Measurements from ENCODE around the gene CECR2.
"Not testable (repeated sequence)": the region's sequence is repeated elsewhere in the genome, so short reads cannot be mapped to it uniquely, and the experiment has no call there.

Gene CECR2

DNA sequence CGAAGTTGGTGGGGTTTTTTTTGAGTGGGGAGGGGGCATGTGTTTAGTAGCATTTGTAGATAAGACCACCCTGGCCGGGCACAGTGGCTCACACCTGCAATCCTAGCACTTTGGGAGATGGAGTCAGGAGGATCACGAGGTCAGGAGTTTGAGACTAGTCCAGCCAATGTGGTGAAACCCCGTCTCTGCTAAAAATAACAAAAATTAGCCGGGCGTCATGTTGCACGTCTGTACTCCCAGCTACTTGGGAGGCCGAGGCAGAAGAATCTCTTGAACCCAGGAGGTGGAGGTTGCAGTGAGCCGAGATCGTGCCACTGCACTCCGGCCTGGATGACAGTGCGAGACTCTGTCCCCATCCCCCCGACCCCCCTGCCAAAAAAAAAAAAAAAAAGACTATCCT lies 34.6 kb downstream of the CECR2 start:
- DNase-seq (ENCODE audit: low read depth) = no peak

- no peak for DNase-seq (ENCODE audit: low read depth)
Observed at GRCh38 chr22:17407643-17408042, 38.4 kb downstream of the CECR2 start.

DNA sequence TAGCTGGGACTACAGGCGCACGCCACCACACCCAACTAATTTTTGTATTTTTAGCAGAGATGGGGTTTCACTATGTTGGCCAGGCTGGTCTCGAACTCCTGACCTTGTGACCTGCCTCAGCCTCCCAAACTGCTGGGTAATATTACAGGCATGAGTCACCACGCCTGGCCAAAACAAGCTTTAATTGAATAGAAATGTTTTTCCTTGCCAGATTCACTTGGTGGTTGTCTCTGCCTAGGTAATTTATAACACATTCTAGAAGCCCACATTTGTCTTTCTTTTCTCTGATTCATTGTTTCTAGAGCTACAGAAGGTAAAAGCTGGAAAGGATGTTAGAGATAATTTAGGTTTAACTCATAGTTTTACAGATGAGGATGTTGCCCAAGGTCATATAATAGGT lies 41.3 kb downstream of the CECR2 start:
- DNase-seq (ENCODE audit: low read depth) = no peak

- no peak for DNase-seq (ENCODE audit: low read depth)
Observed at GRCh38 chr22:17411213-17411612, 42.0 kb downstream of the CECR2 start.

GRCh38 chr22:17412232-17412631 lies 43.0 kb downstream of the CECR2 start:
- DNase-seq (ENCODE audit: low read depth) = no peak

- DNase-seq (ENCODE audit: low read depth) = no peak
Observed at GRCh38 chr22:17418890-17419324, 49.6 kb downstream of the CECR2 start.

GRCh38 chr22:17419348-17419747 lies 50.1 kb downstream of the CECR2 start:
- no peak for DNase-seq (ENCODE audit: low read depth)

GRCh38 chr22:17422736-17423343 lies 53.6 kb downstream of the CECR2 start:
- DNase-seq (ENCODE audit: low read depth) = no peak

- DNase-seq (ENCODE audit: low read depth) = no peak
Observed at GRCh38 chr22:17423616-17424015, 54.4 kb downstream of the CECR2 start.

DNA sequence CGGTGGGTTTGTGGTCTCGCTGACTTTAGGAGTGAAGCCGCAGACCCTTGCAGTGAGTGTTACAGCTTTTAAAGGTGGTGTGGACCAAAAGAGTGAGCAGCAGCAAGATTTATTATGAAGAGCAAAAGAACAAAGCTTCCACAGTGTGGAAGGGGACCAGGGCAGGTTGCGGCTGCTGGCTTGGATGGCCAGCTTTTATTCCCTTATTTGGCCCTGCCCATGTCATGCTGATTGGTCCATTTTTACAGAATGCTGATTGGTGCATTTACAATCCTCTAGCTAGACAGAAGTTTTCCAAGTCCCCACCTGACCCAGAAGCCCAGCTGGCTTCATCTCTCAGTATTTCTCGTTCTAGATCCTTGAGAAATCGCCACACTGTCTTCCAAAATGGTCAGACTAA lies 58.3 kb downstream of the CECR2 start:
- DNase-seq (ENCODE audit: low read depth) = not testable (repeated sequence)

DNA sequence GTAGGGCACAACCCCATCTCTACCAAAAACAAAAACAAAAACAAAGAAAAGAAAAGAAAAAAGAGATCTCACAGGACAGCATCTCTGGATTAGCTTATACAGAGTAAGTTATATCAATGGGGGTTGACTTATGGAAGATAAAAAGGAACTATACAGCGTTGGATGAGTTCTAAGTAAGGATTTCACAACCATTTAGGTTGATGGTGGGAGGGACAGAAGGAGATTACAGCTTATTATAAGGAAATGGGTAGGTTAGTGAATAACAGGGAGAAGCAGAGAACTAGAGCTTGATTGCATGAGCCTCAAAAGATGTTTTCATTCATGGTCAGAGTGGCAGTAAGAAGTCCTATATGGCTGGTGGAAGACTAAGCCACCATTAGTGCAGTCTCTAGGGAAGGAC lies 60.3 kb downstream of the CECR2 start:
- no peak for DNase-seq (ENCODE audit: low read depth)

DNA sequence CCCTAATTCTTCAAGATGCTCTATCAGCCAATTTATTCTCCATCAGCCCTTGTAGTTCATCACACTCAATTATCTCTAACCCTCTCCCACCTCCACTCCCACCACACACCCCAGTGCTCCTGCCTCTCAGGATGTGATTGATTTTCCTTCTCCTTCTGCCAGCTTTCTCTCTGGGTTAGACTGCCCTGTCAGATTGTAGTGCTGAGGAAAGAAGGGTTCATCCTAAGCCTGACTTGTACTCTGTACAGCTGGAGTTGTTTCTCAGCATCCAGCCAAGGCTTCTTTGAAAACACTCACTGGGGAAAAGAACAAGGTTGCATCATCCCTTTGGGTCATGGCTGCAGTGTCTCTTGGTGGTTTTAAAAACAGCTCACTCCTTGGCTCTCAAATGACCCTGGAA lies 61.2 kb downstream of the CECR2 start:
- no peak for DNase-seq (ENCODE audit: low read depth)

- no peak for DNase-seq (ENCODE audit: low read depth)
Observed at GRCh38 chr22:17431179-17431578, 61.9 kb downstream of the CECR2 start.

- DNase-seq (ENCODE audit: low read depth) = no peak
Observed at GRCh38 chr22:17434856-17435255, 65.6 kb downstream of the CECR2 start.

DNA sequence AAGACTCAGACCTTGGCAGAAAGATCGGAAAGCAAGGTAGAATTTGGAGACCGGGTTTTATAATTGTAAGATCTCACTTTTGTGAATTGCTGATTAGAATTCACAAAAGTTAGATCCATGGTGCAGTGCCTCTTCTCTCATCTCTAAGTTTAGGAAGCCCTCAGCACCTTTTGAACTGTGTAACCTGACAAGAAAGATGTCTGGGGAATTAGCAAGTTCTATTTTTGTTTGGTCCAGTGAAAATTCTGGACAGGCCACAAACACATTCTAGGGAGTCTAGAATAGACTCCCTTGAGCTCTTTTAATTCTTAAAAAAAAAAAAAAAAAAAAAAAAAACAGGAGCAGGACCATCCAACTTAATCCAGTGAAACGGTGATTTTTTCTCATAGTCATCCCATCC lies 66.1 kb downstream of the CECR2 start:
- DNase-seq (ENCODE audit: low read depth) = no peak

- no peak for DNase-seq (ENCODE audit: low read depth)
Observed at GRCh38 chr22:17436382-17436980, 67.2 kb downstream of the CECR2 start.

DNA sequence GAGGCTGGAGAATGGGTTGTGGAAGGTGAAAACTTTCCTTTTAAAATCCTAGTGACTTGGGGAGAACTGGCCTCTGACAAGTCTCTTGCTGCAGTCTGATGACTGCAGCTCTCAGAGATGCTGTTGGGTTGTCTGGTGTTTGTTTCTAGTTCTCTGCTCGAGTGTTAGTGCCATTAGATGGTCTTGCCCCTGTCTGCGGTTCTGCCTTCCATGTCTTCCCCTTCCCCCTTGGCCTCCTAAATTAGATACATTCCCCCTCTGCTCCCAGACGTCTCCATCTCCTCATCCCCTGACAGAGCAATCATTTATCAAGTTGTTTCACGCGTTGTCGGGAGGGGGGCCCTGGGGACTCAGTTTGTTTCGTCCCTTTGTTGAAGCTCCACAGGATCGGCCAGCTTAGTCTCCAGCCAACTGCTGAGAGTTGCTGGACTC lies 67.7 kb downstream of the CECR2 start:
- no peak for DNase-seq (ENCODE audit: low read depth)

- DNase-seq (ENCODE audit: low read depth) = no peak
Observed at GRCh38 chr22:17438026-17438425, 68.8 kb downstream of the CECR2 start.

DNA sequence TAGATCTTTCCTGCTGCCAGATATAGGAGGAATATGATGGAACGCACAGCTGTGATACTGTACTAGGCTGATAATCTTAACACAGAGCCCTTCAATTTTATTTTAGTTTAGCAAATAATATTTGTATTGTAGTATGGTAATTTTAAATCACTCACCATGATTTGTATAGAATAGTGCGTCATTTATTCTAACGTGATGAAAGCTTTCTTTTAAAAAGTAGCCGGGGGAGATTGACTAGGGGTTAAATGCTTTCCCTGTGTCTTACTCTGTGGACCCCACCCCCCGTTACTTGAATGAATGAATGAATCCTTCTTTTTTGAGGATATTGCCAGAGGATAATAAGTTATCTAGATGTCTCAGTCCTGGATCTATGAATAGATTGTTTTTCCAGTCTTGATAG lies 72.1 kb downstream of the CECR2 start:
- DNase-seq (ENCODE audit: low read depth) = no peak

DNA sequence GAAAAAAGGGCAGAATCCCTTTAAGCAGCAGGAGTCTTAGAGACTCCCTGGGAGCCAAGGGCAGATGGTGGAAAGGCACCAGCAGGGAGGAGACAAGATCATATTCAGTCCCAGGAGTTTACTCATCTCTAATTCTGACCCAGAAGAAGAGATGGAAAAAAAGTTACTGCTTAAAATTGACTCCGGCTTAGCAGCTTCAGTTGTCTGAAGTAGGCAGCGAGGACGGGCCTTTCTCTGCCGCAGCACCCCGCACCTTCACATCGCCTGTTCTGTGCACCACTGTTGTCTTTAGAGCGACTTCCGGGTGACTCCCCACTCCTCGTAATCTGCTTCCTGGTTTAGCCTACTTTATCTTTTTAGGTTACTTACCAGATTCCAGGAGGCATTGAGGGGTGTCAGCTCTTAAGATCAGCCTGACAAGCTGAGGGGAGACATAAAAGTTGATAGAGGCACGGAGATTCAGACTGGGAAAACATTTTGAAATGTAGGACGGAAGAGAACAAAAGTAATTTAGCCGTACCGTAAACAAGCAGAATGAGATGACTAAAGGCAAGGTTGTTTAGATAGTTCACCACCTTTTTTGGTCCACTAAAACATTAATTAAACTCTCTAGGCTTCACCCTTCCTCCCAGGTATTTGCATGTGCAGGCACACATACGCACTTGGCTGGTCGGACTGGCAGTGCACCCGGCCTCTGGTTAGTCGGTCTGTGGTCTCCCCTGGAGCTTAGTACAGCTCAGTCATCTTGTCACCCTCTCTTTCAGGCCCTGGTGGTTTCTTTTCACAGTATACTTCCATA lies 74.3 kb downstream of the CECR2 start:
- DNase-seq (ENCODE audit: low read depth) = no peak

DNA sequence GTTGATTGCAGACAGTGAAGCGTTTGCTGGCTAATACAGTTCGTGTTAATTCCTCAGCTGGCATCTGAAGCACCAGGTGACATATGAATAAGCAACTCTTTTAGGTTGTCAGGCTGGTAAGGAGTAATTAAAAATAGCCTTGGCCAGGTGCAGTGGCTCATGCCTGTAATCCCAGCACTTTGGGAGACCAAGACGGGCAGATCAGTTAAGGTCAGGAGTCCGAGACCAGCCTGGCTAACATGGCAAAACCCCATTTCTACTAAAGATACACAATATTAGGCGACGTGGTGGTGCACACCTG lies 74.9 kb downstream of the CECR2 start:
- no peak for DNase-seq (ENCODE audit: low read depth)

- no peak for DNase-seq (ENCODE audit: low read depth)
Observed at GRCh38 chr22:17446698-17447097, 77.4 kb downstream of the CECR2 start.

GRCh38 chr22:17451316-17451715 lies 82.1 kb downstream of the CECR2 start:
- DNase-seq (ENCODE audit: low read depth) = no peak

- no peak for DNase-seq (ENCODE audit: low read depth)
Observed at GRCh38 chr22:17460895-17461294, 91.6 kb downstream of the CECR2 start.

All from activated T-cell treated with anti-CD3 and anti-CD28 coated beads for 1 hour (primary cell).